Fibroblast of mammary gland (primary cell): ENCODE measurements around the gene IL32.

Experiments used
- DNase-seq: peaks from one replicate; pipeline ENCODE4 v3.0.0-alpha.2; 2010; ENCODE audit warnings: low read depth
- H3K4me3 ChIP-seq: 2 replicates; pipeline ENCODE4 v1.5.1; 2011; ENCODE audit warnings: low read depth, mild to moderate bottlenecking, low read length, moderate library complexity; ENCODE audit not compliant: control insufficient read depth
- TF ChIP-seq, protein P1 (sequence below): conservative IDR thresholded peaks from 2 replicates; pipeline ENCODE4 v1.5.1; 2011; ENCODE audit warnings: low read depth, low read length, inconsistent platforms; ENCODE audit not compliant: control insufficient read depth, insufficient read depth

IL32 gene

DNA sequence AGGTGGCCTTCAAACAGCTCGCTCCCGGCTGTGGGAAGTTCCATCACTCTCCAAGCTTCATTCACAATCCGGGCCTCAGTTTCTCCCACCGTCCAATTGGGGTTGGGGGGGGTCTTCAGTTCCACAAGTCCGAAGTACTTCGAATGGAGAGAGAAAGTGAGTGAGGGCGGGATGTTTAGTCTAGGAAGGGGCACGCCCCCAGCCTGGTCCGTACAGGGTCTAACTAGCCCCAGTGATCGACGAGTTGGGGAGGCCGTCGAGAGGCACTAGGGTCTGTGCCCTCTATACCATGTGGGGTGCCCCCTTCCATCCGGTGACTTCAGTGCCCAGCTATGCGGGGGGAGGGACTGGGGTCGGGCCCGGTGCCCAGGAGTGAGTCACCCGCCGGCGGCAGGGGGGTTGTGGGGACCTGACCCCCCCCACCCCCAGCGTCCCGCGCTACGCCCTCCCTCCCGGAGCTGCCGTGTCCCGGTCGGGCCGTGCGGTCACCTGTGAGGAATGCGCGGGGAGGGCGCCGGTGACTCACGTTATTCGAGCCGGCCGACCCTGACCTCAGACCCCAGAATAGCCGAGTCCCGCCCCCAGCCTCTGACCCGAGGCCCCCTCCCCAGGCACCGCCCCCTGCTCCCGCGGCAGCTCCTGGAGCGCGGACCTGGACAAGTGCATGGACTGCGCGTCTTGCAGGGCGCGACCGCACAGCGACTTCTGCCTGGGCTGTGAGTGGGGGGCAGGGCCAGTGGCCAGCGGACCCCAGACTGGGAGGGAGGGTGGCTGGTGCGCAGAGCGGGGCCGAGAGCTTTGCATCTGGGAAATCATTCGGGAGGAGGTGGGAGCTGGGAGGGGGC, 44.6 kb upstream of the IL32 start:
- TF ChIP-seq, protein P1, sequence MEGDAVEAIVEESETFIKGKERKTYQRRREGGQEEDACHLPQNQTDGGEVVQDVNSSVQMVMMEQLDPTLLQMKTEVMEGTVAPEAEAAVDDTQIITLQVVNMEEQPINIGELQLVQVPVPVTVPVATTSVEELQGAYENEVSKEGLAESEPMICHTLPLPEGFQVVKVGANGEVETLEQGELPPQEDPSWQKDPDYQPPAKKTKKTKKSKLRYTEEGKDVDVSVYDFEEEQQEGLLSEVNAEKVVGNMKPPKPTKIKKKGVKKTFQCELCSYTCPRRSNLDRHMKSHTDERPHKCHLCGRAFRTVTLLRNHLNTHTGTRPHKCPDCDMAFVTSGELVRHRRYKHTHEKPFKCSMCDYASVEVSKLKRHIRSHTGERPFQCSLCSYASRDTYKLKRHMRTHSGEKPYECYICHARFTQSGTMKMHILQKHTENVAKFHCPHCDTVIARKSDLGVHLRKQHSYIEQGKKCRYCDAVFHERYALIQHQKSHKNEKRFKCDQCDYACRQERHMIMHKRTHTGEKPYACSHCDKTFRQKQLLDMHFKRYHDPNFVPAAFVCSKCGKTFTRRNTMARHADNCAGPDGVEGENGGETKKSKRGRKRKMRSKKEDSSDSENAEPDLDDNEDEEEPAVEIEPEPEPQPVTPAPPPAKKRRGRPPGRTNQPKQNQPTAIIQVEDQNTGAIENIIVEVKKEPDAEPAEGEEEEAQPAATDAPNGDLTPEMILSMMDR, result no peak
- peak; percentile 82 for DNase-seq
- H3K4me3 ChIP-seq, result peak overlapping the region; percentile 74

DNA sequence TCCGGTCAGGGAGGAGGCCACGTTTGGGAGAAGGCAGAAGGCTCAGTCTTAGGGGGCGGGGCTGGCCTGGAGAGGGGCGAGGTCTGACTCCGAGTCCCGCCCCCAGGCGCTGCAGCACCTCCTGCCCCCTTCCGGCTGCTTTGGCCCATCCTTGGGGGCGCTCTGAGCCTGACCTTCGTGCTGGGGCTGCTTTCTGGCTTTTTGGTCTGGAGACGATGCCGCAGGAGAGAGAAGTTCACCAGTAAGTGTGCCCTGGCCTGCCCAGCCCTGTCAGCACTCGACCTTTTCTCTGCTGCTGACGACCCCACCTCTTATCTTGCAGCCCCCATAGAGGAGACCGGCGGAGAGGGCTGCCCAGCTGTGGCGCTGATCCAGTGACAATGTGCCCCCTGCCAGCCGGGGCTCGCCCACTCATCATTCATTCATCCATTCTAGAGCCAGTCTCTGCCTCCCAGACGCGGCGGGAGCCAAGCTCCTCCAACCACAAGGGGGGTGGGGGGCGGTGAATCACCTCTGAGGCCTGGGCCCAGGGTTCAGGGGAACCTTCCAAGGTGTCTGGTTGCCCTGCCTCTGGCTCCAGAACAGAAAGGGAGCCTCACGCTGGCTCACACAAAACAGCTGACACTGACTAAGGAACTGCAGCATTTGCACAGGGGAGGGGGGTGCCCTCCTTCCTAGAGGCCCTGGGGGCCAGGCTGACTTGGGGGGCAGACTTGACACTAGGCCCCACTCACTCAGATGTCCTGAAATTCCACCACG, 43.8 kb upstream of the IL32 start:
- DNase-seq, result peak; percentile 97
- TF ChIP-seq, protein P1, result peak; percentile 17
- peak overlapping the region; percentile 74 for H3K4me3 ChIP-seq

DNA sequence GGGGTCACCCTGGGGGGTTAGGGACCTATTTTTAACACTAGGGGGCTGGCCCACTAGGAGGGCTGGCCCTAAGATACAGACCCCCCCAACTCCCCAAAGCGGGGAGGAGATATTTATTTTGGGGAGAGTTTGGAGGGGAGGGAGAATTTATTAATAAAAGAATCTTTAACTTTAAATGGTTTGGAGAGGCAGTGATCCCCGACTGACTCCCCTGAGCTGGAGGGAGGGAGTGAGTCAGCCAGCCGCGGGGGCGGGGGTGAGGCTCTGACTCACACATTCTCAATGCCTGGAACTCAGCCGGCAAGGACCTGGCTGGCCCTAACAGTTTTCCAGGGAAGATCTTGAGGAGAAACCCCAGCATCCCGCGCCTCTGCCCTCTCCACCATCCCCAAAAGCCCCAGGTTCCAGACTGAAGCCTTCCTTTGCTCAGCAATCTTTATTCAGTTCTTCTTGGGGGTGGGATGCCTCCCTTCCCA, 43.2 kb upstream of the IL32 start:
- TF ChIP-seq, protein P1, result no peak

DNA sequence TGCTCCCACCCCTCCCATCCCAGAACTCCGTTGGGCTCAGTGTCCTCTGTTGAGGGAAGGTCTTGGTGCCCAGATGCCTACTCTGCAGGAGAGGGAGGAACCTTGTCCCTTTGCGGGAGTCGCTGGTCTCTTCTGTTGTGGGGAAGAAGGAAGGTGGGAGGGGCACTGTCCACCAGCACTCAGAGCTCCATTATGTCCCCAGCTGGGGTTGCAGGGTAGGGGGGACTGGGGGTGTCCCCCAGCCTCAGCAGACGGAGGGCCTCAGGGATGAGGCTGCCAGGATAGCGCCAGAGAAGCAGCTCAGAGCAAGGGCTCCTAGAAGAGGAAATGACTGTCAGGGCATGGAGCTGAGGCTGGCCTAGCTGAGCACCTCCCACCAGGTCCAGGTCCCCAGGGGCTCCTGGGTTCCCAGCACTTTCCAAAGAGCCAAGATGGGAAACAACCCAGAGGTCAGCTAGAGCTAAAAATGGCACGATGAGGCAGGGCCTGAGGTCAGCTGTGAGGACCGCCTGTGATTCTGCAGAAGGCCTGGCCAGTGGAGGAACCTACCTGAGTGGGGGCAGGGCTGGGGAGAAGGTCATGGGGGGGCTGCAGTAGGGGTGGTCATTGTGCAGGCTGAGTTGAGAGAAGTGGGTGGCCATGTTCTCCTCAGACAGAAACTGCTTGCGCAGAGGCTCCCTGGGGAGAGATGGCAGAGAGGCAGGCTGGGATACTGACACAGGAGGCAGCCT, 42.6 kb upstream of the IL32 start:
- peak; percentile 87 for DNase-seq
- TF ChIP-seq, protein P1, result no peak
- H3K4me3 ChIP-seq, result peak overlapping the region; percentile 74

More for the DNA sequence above, 43.2 kb upstream of the IL32 start:
- peak overlapping the region; percentile 74 for H3K4me3 ChIP-seq
- DNase-seq, result peak; percentile 96

DNA sequence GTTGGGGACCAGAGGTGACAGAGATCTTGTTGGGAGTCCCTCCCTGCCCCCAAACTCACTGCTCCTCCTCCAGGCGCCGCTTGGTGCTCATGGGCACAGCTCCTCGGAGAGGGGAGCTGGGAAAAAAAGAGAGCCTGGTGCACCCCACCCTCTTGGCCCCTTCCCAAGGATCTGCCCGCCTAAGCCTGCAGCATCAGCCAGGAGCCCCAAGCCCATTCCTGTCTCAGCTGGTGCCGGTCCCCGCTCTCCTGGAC, 42.1 kb upstream of the IL32 start:
- TF ChIP-seq, protein P1, result no peak
- DNase-seq, result peak; percentile 74
- H3K4me3 ChIP-seq, result peak overlapping the region; percentile 74

DNA sequence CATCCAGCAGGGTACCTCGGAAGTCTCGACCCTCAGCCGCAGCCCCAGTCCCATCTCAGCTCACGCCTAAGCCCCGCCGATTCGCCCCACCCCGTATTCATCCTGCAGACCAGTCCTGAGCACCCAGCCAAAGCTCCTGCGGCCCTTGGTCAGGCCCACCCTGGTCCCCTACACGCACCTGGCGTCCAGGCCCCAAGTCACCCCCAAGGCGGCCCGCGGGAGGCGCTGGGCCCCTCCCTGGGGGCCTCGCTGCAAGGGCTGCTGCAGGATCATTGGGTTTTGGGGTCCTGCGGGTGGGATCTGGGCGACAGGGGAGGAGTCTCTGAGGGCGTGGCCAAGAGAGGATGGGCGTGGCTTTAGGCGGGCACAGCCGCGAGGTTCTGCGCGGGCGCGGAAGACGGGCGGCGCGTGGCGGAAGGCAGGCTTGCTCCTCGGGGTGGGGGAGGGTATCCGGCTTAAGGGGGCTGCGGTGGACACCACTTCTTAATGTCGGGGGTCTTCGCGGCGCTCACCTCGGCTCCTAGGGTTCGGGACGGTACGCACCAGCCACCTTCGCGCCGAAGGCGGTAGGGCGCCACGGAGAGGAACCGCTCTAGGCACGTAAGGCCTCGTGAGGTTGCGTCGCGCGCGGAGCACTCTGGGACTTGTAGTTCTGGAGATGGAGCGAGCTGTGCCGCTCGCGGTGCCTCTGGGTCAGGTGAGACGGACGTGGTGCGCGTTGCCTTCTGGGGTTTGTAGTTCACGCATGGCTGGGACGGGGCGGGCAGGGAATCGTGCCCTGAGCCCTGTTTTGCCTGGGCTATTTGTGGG, 41.6 kb upstream of the IL32 start, which contains the start of the genes HCFC1R1 and THOC6:
Gene HCFC1R1 (minus strand): TSS at position 274 of the 810 bp plus-strand sequence. CDS start 1 bp downstream, at position 273.
Gene THOC6 (plus strand): TSS at position 367 of the 810 bp plus-strand sequence. CDS start 292 bp downstream, at position 659.
- H3K4me3 ChIP-seq, result peak within 1 kb of the TSS; percentile 74
- DNase-seq, result peak; percentile 98

More for the DNA sequence above, 41.6 kb upstream of the IL32 start, which contains the start of the genes HCFC1R1 and THOC6:
- TF ChIP-seq, protein P1, result no peak
